ENCODE data around the gene PRPSAP1.
"Not testable (repeated sequence)": the region's sequence is repeated elsewhere in the genome, so short reads cannot be mapped to it uniquely, and the experiment has no call there.

Gene PRPSAP1

GRCh38 chr17:76314392-76315227 lies 39.1 kb downstream of the PRPSAP1 start:
- DNase-seq = no peak

GRCh38 chr17:76312735-76313134 lies 41.0 kb downstream of the PRPSAP1 start:
- no peak for DNase-seq

- no peak for DNase-seq
Measured at GRCh38 chr17:76309461-76309860, 44.3 kb downstream of the PRPSAP1 start.

GRCh38 chr17:76307966-76308338 lies 45.8 kb downstream of the PRPSAP1 start, which contains the start of gene QRICH2:
Gene QRICH2 (minus strand): TSS chr17:76308276. CDS start chr17:76307998, 278 bp downstream.
- no peak for DNase-seq

GRCh38 chr17:76307299-76307965 lies 46.3 kb downstream of the PRPSAP1 start:
- DNase-seq = no peak

- not testable (repeated sequence) for DNase-seq
Measured at GRCh38 chr17:76305135-76305454, 48.6 kb downstream of the PRPSAP1 start.

GRCh38 chr17:76304226-76305134 lies 49.2 kb downstream of the PRPSAP1 start:
- DNase-seq = no peak

- no peak for DNase-seq
Measured at GRCh38 chr17:76297436-76297835, 56.3 kb downstream of the PRPSAP1 start.

- DNase-seq = no peak
Measured at GRCh38 chr17:76296889-76297288, 56.8 kb downstream of the PRPSAP1 start.

GRCh38 chr17:76296186-76296585 lies 57.5 kb downstream of the PRPSAP1 start:
- DNase-seq = no peak

- no peak for DNase-seq
Measured at GRCh38 chr17:76293106-76293505, 60.6 kb downstream of the PRPSAP1 start.

GRCh38 chr17:76292567-76292966 lies 61.1 kb downstream of the PRPSAP1 start:
- DNase-seq = no peak

- no peak for DNase-seq
Measured at GRCh38 chr17:76281573-76282371, 71.9 kb downstream of the PRPSAP1 start.

GRCh38 chr17:76280650-76281049 lies 73.1 kb downstream of the PRPSAP1 start:
- no peak for DNase-seq

GRCh38 chr17:76279742-76280287 lies 73.9 kb downstream of the PRPSAP1 start:
- DNase-seq = no peak

GRCh38 chr17:76278952-76279741 lies 74.6 kb downstream of the PRPSAP1 start:
- DNase-seq = peak; percentile 32

- no peak for DNase-seq
Measured at GRCh38 chr17:76278268-76278908, 75.3 kb downstream of the PRPSAP1 start.

- DNase-seq = no peak
Measured at GRCh38 chr17:76277300-76278267, 76.1 kb downstream of the PRPSAP1 start.

Data from amniotic stem cell (primary cell).